KBM-7 (cell line): ENCODE data around the gene DLG1.

ENCODE experiments used
- DNase-seq: peaks from one replicate; pipeline ENCODE4 v3.0.0-alpha.2; 2015
- in situ Hi-C: fragments of 300-500 bp; cut with MboI; formaldehyde crosslinking; loops from 2 replicates; pipeline ENCODE4 v1.14.3; 2020; ENCODE audit warnings: low sequenced_read_pairs, low pct_unique_long_range_greater_than_20kb, mixed read lengths

DLG1 gene

GRCh38 chr3:197298341-197298944, at the start of gene DLG1:
Gene DLG1 (minus strand): TSS chr3:197298612. CDS start chr3:197297204, 1,408 bp downstream.
- in situ Hi-C loops = no loop called here

GRCh38 chr3:197348014-197348413, 49.6 kb upstream of the DLG1 start:
- in situ Hi-C loops = no loop called here
- no peak for DNase-seq

More at GRCh38 chr3:197298341-197298944, at the start of gene DLG1:
- peak; percentile 88 for DNase-seq

GRCh38 chr3:197345390-197345789, 47.0 kb upstream of the DLG1 start:
- DNase-seq = no peak
- in situ Hi-C loops = no loop called here

GRCh38 chr3:197344582-197345318, 46.3 kb upstream of the DLG1 start:
- in situ Hi-C loops = no loop called here
- no peak for DNase-seq

GRCh38 chr3:197343656-197344408, 45.4 kb upstream of the DLG1 start:
- DNase-seq = no peak
- in situ Hi-C loops = no loop called here

GRCh38 chr3:197343111-197343510, 44.7 kb upstream of the DLG1 start:
- DNase-seq = no peak

GRCh38 chr3:197340521-197340871, 42.1 kb upstream of the DLG1 start:
- in situ Hi-C loops = no loop called here
- no peak for DNase-seq

More at GRCh38 chr3:197343111-197343510, 44.7 kb upstream of the DLG1 start:
- in situ Hi-C loops = no loop called here

GRCh38 chr3:197339841-197340520, 41.6 kb upstream of the DLG1 start:
- in situ Hi-C loops = no loop called here
- no peak for DNase-seq

GRCh38 chr3:197338586-197338985, 40.2 kb upstream of the DLG1 start:
- no peak for DNase-seq
- in situ Hi-C loops = no loop called here

GRCh38 chr3:197337656-197338055, 39.2 kb upstream of the DLG1 start:
- DNase-seq = no peak
- in situ Hi-C loops = no loop called here

GRCh38 chr3:197337214-197337613, 38.8 kb upstream of the DLG1 start:
- in situ Hi-C loops = no loop called here
- DNase-seq = no peak

GRCh38 chr3:197336348-197336747, 37.9 kb upstream of the DLG1 start:
- peak; percentile 12 for DNase-seq
- in situ Hi-C loops = no loop called here

- no peak for DNase-seq
- in situ Hi-C loops = no loop called here
These were observed 37.2 kb upstream of the DLG1 start for GRCh38 chr3:197335428-197336132.

- DNase-seq = no peak
- in situ Hi-C loops = no loop called here
These were observed 35.7 kb upstream of the DLG1 start for GRCh38 chr3:197333901-197334639.

- in situ Hi-C loops = no loop called here
- no peak for DNase-seq
These were observed 32.7 kb upstream of the DLG1 start for GRCh38 chr3:197331131-197331530.

- no peak for DNase-seq
- in situ Hi-C loops = no loop called here
These were observed 31.0 kb upstream of the DLG1 start for GRCh38 chr3:197329382-197329781.

GRCh38 chr3:197328198-197328597, 29.8 kb upstream of the DLG1 start:
- in situ Hi-C loops = no loop called here
- DNase-seq = no peak

GRCh38 chr3:197327701-197328100, 29.3 kb upstream of the DLG1 start:
- no peak for DNase-seq
- in situ Hi-C loops = no loop called here
